GM12801 (cell line): ENCODE measurements around the gene VPS18.

Source experiments
- TF ChIP-seq, protein P1 (sequence below): IDR thresholded peaks from one replicate; pipeline ENCODE4 v1.5.1; 2011; ENCODE audit warnings: control low read depth; ENCODE audit not compliant: insufficient read length; ENCODE audit errors: extremely low read depth

Gene VPS18

DNA sequence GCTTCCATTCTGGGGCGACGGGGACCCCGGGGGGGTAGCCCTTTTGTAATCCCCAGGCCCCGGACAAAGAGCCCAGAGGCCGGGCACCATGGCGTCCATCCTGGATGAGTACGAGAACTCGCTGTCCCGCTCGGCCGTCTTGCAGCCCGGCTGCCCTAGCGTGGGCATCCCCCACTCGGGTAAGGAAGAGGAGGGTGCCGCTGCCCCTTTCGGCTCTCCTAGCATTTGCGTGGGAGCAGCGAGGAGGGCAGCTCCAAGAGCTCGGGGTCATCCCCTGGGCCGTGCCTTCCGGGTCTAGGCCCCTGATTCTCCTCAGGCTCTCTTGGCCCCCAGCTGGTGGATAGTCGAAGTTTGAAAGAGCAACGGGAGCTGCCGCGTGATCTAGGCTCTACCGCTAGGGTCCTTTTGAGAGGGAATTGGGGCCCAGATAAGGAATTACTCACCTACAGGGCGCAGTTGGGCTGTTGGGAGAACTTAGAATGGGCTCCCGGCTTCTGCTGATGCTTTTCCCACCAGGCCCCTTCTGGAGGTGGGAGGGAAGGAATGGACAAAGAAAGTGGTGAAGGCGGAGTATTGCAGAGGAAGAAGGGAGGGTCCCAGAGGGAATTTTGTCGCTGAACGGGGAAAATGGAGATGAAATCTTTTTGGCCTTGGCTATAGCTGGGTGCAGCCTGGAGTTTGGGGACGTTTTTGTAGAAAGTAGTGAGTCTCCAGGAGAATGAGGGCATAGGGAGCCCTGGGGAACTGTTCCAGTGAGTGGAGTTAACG, 615 bp downstream of the VPS18 start:
- TF ChIP-seq, protein P1, sequence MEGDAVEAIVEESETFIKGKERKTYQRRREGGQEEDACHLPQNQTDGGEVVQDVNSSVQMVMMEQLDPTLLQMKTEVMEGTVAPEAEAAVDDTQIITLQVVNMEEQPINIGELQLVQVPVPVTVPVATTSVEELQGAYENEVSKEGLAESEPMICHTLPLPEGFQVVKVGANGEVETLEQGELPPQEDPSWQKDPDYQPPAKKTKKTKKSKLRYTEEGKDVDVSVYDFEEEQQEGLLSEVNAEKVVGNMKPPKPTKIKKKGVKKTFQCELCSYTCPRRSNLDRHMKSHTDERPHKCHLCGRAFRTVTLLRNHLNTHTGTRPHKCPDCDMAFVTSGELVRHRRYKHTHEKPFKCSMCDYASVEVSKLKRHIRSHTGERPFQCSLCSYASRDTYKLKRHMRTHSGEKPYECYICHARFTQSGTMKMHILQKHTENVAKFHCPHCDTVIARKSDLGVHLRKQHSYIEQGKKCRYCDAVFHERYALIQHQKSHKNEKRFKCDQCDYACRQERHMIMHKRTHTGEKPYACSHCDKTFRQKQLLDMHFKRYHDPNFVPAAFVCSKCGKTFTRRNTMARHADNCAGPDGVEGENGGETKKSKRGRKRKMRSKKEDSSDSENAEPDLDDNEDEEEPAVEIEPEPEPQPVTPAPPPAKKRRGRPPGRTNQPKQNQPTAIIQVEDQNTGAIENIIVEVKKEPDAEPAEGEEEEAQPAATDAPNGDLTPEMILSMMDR, result no peak

DNA sequence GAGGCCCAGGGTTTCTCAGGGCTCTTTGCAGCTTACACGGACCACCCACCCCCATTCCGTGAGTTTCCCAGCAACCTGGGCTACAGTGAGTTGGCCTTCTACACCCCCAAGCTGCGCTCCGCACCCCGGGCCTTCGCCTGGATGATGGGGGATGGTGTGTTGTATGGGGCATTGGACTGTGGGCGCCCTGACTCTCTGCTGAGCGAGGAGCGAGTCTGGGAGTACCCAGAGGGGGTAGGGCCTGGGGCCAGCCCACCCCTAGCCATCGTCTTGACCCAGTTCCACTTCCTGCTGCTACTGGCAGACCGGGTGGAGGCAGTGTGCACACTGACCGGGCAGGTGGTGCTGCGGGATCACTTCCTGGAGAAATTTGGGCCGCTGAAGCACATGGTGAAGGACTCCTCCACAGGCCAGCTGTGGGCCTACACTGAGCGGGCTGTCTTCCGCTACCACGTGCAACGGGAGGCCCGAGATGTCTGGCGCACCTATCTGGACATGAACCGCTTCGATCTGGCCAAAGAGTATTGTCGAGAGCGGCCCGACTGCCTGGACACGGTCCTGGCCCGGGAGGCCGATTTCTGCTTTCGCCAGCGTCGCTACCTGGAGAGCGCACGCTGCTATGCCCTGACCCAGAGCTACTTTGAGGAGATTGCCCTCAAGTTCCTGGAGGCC, 5.4 kb downstream of the VPS18 start:
- TF ChIP-seq, protein P1, result no peak

DNA sequence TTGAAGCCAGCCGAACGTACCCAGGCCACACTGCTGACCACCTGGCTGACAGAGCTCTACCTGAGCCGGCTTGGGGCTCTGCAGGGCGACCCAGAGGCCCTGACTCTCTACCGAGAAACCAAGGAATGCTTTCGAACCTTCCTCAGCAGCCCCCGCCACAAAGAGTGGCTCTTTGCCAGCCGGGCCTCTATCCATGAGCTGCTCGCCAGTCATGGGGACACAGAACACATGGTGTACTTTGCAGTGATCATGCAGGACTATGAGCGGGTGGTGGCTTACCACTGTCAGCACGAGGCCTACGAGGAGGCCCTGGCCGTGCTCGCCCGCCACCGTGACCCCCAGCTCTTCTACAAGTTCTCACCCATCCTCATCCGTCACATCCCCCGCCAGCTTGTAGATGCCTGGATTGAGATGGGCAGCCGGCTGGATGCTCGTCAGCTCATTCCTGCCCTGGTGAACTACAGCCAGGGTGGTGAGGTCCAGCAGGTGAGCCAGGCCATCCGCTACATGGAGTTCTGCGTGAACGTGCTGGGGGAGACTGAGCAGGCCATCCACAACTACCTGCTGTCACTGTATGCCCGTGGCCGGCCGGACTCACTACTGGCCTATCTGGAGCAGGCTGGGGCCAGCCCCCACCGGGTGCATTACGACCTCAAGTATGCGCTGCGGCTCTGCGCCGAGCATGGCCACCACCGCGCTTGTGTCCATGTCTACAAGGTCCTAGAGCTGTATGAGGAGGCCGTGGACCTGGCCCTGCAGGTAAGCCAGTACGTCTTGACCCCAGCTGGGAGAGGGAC, 6.2 kb downstream of the VPS18 start:
- TF ChIP-seq, protein P1, result no peak

DNA sequence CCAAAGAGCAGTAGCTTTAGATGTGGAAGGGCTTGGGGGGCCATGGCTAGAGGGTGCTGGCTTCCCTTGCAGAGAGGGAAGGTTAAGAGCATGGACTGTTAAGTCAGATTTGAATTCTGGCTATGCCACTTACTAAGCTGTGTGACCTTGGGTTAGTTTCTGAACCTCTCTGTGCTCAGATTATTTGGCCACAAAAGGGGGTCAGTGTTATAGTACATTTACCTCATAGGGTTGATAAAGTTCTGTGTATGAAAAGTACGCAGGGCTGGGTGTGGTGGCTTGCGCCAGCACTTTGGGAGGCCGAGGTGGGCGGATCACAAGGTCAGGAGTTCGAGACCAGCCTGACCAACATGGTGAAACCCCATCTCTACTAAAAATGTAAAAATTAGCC, 6.8 kb downstream of the VPS18 start:
- TF ChIP-seq, protein P1, result no peak

DNA sequence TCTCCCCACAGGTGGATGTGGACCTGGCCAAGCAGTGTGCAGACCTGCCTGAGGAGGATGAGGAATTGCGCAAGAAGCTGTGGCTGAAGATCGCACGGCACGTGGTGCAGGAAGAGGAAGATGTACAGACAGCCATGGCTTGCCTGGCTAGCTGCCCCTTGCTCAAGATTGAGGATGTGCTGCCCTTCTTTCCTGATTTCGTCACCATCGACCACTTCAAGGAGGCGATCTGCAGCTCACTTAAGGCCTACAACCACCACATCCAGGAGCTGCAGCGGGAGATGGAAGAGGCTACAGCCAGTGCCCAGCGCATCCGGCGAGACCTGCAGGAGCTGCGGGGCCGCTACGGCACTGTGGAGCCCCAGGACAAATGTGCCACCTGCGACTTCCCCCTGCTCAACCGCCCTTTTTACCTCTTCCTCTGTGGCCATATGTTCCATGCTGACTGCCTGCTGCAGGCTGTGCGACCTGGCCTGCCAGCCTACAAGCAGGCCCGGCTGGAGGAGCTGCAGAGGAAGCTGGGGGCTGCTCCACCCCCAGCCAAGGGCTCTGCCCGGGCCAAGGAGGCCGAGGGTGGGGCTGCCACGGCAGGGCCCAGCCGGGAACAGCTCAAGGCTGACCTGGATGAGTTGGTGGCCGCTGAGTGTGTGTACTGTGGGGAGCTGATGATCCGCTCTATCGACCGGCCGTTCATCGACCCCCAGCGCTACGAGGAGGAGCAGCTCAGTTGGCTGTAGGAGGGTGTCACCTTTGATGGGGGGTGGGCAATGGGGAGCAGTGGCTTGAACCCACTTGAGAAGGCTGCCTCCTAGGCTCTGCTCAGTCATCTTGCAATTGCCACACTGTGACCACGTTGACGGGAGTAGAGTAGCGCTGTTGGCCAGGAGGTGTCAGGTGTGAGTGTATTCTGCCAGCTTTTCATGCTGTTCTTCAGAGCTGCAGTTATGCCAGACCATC, 8.6 kb downstream of the VPS18 start:
- TF ChIP-seq, protein P1, result no peak

DNA sequence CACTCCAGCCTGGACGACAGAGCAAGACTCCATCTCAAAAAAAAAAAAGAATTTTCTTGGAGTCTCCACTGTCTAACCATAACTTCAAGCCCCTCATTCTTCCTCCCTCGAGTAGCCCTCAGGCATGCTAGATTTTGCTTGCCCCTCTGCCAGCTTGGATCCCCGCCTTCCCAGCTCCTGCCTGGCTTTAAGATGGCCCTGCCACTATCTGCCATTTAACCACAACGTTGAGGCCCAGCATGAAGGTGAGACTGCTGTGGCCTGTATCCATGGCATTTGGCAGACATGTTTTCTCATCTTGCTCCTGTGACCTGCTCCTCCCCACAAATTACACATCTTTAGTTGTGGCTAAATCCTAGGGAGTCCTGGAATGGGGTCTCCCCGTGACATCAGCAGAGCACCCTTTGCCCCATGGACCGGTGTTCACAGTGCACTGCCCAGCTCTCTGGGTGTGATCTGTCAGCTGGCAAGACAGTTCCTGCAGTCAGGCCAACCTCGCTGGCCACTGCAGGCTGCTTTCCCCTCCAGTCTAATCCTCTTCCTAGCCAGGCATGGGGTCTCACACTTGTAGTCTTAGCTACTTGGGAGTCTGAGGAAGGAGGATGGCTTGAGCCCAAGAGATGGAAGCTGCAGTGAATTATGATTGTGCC, 10.4 kb downstream of the VPS18 start:
- TF ChIP-seq, protein P1, result no peak
